HG03175 (cell line): ENCODE results near the gene SULT6B1.

ENCODE experiments used
- ATAC-seq: cut with Tn5 transposase; IDR thresholded peaks from one replicate; pipeline ENCODE4 v1.9.1; 2021; ENCODE audit warnings: mild to moderate bottlenecking, moderate library complexity; ENCODE audit not compliant: unreplicated experiment

SULT6B1 gene

DNA sequence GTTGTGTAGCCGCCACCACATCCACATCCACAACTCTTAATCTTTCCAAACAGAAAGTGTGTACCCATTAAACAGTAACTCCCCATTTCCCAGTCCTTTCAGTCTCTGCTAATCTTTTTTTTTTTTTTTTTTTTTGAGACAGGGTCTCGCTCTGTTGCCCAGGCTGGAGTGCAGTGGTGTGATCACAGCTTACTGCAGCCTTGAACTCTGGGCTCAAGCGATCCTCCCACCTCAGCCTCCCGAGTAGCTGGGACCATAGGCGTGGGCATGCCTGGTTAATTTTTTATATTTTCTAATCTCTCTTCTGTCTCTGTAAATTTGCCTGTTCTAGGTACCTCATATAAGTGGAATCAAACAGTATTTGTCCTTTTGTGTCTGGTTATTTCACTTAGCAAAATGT, 35.2 kb downstream of the SULT6B1 start:
- no peak for ATAC-seq

DNA sequence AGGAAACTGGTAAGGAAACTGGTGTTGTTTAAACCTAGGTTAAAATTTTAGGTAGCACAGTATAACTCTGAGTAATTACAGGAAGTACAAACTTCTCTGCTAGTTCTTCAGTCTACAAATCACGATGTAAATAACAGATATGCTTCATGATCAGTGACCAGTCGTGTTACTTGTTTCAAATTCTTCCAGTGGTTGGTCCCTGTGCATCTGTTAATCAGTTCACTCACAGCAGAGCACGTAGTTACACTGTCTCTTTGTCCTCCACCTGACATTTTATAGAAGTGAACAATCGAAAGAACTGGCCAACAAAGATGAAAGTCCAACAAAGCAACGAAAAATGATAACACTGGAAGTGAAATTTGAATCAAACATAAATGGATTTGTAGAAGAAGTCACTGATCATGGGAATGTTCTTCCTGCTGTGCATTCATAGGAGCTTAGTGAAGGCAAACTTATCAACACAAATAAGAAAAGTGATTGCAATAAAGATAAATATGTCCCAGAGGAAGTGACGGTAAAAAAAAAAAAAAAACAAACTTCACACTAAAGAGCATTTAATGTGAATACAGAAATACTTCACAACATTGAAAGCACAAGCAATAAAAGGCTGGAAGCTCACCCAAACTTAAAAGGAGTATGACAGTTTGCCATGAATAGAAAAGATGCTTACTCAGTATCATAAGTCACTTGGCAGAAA, 38.7 kb downstream of the SULT6B1 start:
- ATAC-seq = no peak

DNA sequence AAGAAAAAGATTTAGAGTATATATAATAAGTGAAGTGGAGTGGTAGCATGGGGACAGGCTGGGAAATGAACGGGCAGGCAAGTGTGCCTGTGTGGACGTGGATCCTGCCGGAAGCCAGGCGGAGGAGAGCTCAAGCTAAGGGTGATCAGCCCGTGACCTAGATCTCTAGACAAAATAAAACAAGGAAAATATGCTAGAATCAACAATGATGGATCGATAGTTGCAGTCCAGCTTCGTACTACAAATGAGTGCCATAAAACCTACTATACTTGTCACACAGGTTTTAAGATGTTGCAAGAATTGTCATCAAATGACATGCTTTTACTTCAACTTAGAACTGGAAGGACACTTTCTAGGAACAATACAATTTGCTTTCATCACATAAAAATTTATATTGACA, 40.1 kb downstream of the SULT6B1 start:
- ATAC-seq = no peak

DNA sequence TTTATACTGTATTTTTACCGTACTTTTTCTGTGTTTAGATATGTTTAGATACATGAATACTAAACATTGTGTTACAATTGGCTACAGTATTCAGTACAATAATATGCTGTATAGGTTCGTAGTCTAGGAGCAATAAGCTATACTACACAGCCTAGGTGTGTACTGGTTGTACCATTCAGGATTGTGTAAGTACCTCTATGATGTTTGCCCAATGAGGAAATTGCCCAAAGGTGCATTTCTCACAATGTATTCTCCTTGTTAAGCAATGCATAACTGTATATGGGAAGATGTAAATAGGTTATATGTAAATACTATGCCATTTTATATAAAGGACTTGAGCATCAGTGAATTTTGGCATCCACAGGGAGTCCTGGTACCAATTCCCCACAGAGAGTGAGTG, 42.4 kb downstream of the SULT6B1 start:
- no peak for ATAC-seq

DNA sequence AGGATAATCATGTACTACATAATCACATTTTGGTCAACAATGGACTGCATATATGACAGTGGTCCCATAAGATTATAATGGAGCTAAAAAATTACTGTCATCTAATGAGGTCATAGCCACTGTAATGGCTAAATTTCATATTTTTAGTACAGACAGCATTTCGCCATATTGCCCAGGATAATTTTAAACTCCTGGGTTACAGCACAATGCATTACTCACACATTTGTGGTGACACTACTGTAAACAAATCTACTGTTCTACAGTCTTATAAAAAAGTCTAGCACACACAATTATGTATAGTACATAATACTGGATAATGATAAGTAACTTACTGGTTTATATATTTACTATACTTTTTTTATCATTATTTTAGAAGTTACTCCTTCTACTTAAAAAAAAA, 44.5 kb downstream of the SULT6B1 start:
- no peak for ATAC-seq

DNA sequence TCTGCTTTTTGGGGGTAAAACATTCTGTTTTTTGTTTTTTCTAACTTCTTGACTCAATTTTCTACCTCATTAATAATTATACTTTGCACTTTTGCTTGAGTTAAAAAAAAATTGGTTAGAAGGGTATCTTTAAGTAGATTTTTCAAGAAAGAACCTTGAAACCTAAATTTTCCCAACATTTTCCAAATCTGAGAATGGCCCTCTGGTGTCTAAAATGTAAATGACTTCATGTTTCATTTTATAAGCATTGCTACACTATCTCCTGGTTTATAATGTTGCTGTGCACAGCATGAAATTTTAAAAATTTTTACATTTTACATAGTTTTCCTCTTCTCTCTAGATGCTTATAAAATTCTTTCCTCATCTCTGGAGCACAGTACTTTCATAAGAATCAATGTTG, 45.9 kb downstream of the SULT6B1 start:
- ATAC-seq = no peak

DNA sequence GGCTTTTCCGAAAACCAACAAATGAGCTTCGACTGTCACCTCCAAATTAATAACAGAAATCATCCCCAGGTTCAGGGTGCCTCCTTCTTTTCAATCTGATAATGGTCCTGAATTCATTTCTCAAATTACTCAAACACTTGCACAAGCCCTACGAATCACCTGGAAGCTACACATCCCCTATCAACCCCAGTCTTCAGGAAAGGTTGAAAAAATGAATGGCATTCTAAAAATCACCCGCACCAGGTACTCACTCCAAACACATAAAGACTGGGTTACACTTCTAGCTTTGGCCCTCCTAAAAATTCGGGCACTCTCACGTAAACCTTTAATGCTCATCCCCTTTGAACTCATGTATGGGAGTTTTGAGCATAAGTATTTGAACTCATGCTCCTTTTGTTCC, 55.6 kb downstream of the SULT6B1 start:
- ATAC-seq = no peak

DNA sequence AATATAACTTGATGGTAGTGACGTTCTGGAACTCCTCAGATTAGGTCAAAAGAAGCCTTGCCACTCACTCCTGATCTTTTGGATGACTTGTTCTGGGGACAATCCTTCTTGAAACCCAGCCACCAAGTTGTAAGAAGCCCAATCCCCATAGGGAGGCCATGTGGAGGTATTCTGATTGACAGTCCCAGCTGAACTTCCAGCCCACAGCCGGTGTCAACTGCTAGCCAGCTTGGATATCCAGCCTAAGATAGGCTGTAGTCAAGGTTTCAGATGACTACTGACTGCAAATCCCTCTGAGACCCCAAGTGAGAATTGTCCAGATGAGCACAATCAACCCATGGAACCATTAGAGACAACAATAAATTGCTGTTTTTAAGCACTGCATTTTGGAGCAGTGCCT, 63.1 kb downstream of the SULT6B1 start:
- ATAC-seq = no peak

DNA sequence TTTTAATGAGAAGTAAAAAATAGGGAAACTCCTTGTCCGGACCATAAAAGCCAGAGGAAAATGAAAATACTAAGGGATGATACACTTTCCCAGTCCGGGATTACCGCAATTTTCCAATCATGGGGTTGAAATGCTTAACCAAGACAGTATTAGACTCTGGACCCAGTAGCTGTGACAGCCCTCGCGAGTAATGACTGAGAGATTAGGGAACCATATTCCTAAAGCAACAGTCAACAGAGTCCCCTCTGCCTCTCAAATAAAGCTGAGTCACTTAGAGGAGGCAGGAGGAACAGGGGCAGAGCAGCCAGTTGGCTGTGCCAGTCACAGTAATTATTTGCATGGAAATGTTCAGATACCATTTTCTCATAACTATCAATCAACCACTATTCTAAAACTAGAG, 69.3 kb downstream of the SULT6B1 start:
- no peak for ATAC-seq
